Measurements from ENCODE around the gene COL2A1. TPM values are rescaled to one million over a fixed set of nuclear protein-coding genes. Genes with fewer than 3 reads are reported as not detected.

The COL2A1 gene
- total and polyA plus RNA-seq, 9 of the 15 experiments (the other 6 are each of a cell fraction or from before 2014, with no cell fraction given): 0.46 TPM; not detected in 8

- TF ChIP-seq SMARCE1 (IDR thresholded peaks at IDR 0.05): no peak
- no peak for TF ChIP-seq EGR1 (conservative IDR thresholded peaks at IDR 0.05)
- TF ChIP-seq ZNF740 (CRISPR knock-in tag; IDR thresholded peaks at IDR 0.05): peak; percentile 85; the same call in 1 of the 2 replicates
- TF ChIP-seq ZNF740 (tag; IDR thresholded peaks at IDR 0.05): no peak
- TF ChIP-seq ATF7 (IDR thresholded peaks at IDR 0.05): peak; percentile 44; the same call in 1 of the 2 replicates
- peak; percentile 31; the same call in 1 of the 2 replicates for TF ChIP-seq JUND (IDR thresholded peaks at IDR 0.05; ENCODE audit: borderline replicate concordance, low read depth, low read length)
- TF ChIP-seq JUND (tag; IDR thresholded peaks at IDR 0.05; ENCODE audit: borderline replicate concordance, low read depth, low read length): no peak
- no peak; the same call in 1 of the 2 replicates for TF ChIP-seq USF2 (CRISPR knock-in tag; IDR thresholded peaks at IDR 0.05)
- TF ChIP-seq ZNF586 (CRISPR knock-in tag; conservative IDR thresholded peaks at IDR 0.05): no peak
- peak; percentile 56; the same call in 1 of the 2 replicates for TF ChIP-seq REST (IDR thresholded peaks at IDR 0.05; ENCODE audit: borderline replicate concordance)
- 0 out of 2 replicates have a peak, but pooled peaks have one; percentile 58 for TF ChIP-seq REST (CRISPR knock-in tag; IDR thresholded peaks at IDR 0.05; ENCODE audit: low read depth)
- TF ChIP-seq IFI16 (CRISPR knock-in tag; IDR thresholded peaks at IDR 0.05): no peak
- TF ChIP-seq ZNF766 (CRISPR knock-in tag; conservative IDR thresholded peaks at IDR 0.05): no peak
These were observed 40.8 kb downstream of the COL2A1 start, which contains the start of gene TMEM106C (continued) for GRCh38 chr12:47963340-47964040.
